Body of pancreas (tissue), 4 donors: Measurements from ENCODE around the gene GTF2F2.

Experiments
- CTCF ChIP-seq, 7 experiments: fragments of 450-650 bp in 4 of 7; fragments of 200-600 bp in 3 of 7; sonication (generic) in 3 of 7; IDR thresholded peaks; one replicate each; pipeline ENCODE4 v1.5.1; 2016 to 2019; ENCODE audit warnings: antibody characterized with exemption in 7 of 7
- POLR2A ChIP-seq, 3 donors: fragments of 450-650 bp; IDR thresholded peaks; one replicate each; pipeline ENCODE4 v1.6.1; 2016; ENCODE audit warnings: antibody characterized with exemption in 3 of 3, mild to moderate bottlenecking in 2 of 3

DNA sequence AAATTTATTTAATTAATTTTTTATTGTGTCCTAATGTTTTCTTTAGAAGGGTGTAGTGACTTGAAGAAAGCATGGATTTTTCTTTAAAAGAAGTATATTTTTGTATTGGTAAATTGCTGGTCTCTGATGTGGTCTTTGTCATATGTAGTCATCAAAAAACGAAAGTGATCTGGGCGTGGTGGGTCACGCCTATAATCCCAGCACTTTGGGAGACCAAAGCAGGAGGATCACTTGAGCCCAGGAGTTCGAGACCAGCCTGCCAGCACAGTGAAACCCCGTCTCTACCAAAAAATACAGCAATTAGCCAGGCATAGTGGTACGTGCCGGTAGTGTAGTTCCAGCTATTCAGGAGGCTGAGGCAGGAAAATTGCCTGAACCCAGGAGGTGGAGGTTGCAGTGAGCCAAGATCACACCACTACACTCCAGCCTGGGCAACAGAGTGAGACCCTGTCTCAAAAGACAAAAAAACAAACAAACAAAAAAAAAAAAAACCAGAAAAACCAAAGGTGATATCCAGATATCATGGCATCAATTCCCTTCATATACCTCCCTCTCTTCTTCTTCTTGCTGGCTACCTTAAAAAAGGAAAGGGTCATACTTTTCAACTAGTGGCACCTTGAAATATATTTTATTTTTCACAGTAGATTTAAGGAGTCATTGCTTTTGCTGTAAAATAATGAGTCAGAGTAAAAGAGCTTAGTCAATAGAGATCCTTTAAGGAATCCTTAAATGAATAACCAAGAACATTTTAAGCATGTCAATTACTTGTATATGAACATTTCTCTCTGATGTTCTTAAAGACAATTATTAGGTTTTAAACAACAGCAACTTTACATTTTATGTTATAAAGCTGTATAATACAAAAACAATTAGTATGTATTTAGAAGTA is 60.6 kb downstream of the GTF2F2 start:
- TF ChIP-seq CTCF (IDR thresholded peaks at IDR 0.05) (no peak), POLR2A (IDR thresholded peaks at IDR 0.05) (no peak)
